ENCODE results near the gene EEF1AKMT3. TPM values are rescaled to one million over a fixed set of nuclear protein-coding genes. Genes with fewer than 3 reads are reported as not detected.

EEF1AKMT3 gene
- total and polyA plus RNA-seq, 2 of the 4 experiments (the other 2 are of a cell fraction), result 3.2 to 8.1 TPM

DNA sequence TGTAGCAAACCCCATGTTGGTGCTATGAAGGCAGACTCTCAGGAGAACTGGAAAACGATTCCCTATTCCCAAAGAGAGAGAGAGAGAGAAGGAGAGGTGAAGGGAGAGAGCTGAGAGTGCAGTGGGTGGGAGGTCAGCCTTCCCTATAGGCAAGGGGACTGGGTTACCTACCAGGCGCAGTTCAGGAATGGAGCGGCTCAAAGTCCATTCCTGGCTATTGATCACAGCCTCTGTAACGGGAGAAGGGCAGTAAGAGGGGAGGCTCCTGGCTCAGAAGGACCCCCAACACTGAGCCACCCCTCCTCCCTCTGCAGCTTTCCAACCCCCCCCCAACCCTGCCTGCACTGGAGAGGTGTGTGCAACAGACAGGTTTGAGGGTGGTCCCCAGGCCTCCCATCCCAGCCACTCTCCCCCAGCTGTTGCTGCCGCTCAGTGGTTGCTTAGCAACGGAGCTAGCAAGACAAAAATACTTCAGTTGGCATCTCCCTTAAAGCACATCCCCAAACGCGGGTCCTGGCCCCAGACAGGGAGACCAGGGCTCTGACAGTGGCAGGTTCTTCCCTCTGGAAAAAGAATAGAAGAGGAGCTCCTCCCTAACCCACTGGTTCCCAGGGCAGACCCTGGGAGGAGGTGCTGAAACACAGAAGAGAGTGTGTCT is 37.1 kb upstream of the EEF1AKMT3 start:
- Histone ChIP-seq H4K20me1 (ENCODE audit: insufficient read depth, low read length) (0 out of 2 replicates have a peak, but pooled peaks cover 10% of the 10 kb centered on the region), H3K79me1 (ENCODE audit: low read depth in 1 of 2, low read length in 2 of 2) (no peaks in the 10 kb centered on the region), H3K9me1 (ENCODE audit: insufficient read depth, low read length) (no peaks in the 10 kb centered on the region), H3K4me1 (ENCODE audit: control insufficient read depth, insufficient read depth, low read length) (0 out of 2 replicates have a peak, but pooled peaks cover 3% of the 10 kb centered on the region), H3K4ac (ENCODE audit: low read depth, low read length) (no peak overlapping the region), H3K4me3 (ENCODE audit: insufficient read depth, low read depth, low read length) (no peak overlapping the region), H2BK5ac (ENCODE audit: low read depth, low read length, poor library complexity, severe bottlenecking) (no peak overlapping the region), H3K27me3 (ENCODE audit: control insufficient read depth, insufficient read depth, low read length) (peaks cover 89% of the 10 kb centered on the region), H2AK5ac (ENCODE audit: low read depth, low read length) (no peak overlapping the region), H4K91ac (ENCODE audit: insufficient read depth, low read depth, low read length) (no peak overlapping the region), H3K14ac (replicated peaks; ENCODE audit: low read depth, low read length) (no peak overlapping the region), H2AK9ac (replicated peaks; ENCODE audit: low read depth, low read length, poor library complexity) (peak overlapping the region; percentile 67), H3K9me3 (ENCODE audit: control insufficient read depth, insufficient read depth, low read length) (peaks cover 2% of the 10 kb centered on the region; the same call in 1 of the 2 replicates), H2AFZ (replicated peaks; ENCODE audit: low read length, poor library complexity) (peak overlapping the region; percentile 79), H3K56ac (ENCODE audit: extremely low read depth, insufficient read depth, low read length) (no peak overlapping the region), H4K8ac (ENCODE audit: low read depth in 2 of 2, low read length in 2 of 2) (no peak overlapping the region), H3K18ac (ENCODE audit: low read depth, low read length) (no peak overlapping the region), H3K27ac (ENCODE audit: insufficient read depth, low read length) (no peak overlapping the region), H2BK120ac (ENCODE audit: low read depth, low read length) (no peak overlapping the region), H4K5ac (ENCODE audit: low read depth, low read length) (no peak overlapping the region), H3K36me3 (ENCODE audit: control insufficient read depth, insufficient read depth, low read length) (no peaks in the 10 kb centered on the region), H3K9ac (ENCODE audit: low read depth, low read length) (no peak overlapping the region), H3K4me2 (ENCODE audit: low read depth, low read length) (no peak overlapping the region), H2BK15ac (ENCODE audit: low read depth, low read length) (no peak overlapping the region), H3K23ac (ENCODE audit: low read depth, low read length) (peak overlapping the region; percentile 75; the same call in 1 of the 2 replicates), H2BK20ac (ENCODE audit: low read depth, low read length) (no peak overlapping the region)
- no CpG with 5 or more reads among the region's 8 CpGs for WGBS, 2 experiments (ENCODE audit: extremely low coverage in 2 of 2, insufficient read length in 1 of 2)
- TF ChIP-seq SMC3 (IDR thresholded peaks at IDR 0.05; ENCODE audit: low read depth, low read length), result no peak
- no peak for TF ChIP-seq BHLHE40 (IDR thresholded peaks at IDR 0.05; ENCODE audit: low read depth, low read length)
- TF ChIP-seq, protein P1, sequence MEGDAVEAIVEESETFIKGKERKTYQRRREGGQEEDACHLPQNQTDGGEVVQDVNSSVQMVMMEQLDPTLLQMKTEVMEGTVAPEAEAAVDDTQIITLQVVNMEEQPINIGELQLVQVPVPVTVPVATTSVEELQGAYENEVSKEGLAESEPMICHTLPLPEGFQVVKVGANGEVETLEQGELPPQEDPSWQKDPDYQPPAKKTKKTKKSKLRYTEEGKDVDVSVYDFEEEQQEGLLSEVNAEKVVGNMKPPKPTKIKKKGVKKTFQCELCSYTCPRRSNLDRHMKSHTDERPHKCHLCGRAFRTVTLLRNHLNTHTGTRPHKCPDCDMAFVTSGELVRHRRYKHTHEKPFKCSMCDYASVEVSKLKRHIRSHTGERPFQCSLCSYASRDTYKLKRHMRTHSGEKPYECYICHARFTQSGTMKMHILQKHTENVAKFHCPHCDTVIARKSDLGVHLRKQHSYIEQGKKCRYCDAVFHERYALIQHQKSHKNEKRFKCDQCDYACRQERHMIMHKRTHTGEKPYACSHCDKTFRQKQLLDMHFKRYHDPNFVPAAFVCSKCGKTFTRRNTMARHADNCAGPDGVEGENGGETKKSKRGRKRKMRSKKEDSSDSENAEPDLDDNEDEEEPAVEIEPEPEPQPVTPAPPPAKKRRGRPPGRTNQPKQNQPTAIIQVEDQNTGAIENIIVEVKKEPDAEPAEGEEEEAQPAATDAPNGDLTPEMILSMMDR (conservative IDR thresholded peaks at IDR 0.05; ENCODE audit: low read depth, low read length), result no peak
- no peak for TF ChIP-seq MXI1 (IDR thresholded peaks at IDR 0.05; ENCODE audit: borderline replicate concordance, low read depth, low read length)
- TF ChIP-seq POLR2A (IDR thresholded peaks at IDR 0.05; ENCODE audit: low read depth, low read length), result no peak
- no peak for TF ChIP-seq FOS (IDR thresholded peaks at IDR 0.05; ENCODE audit: low read depth, low read length)
- TF ChIP-seq MAFK (IDR thresholded peaks at IDR 0.05; ENCODE audit: low read depth, low read length), result no peak
- no peak for TF ChIP-seq RFX5 (IDR thresholded peaks at IDR 0.05; ENCODE audit: low read depth, low read length)
- TF ChIP-seq, protein P2, sequence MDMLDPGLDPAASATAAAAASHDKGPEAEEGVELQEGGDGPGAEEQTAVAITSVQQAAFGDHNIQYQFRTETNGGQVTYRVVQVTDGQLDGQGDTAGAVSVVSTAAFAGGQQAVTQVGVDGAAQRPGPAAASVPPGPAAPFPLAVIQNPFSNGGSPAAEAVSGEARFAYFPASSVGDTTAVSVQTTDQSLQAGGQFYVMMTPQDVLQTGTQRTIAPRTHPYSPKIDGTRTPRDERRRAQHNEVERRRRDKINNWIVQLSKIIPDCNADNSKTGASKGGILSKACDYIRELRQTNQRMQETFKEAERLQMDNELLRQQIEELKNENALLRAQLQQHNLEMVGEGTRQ (IDR thresholded peaks at IDR 0.05; ENCODE audit: low read depth, low read length), result no peak
- TF ChIP-seq NFE2L2 (IDR thresholded peaks at IDR 0.05; ENCODE audit: low read depth, low read length), result no peak
- no peak for DNase-seq
- CTCF ChIA-PET, result interaction anchor here (1.9 kb wide), 1 partner anchor 10 kb away, joined by 6 read pairs; the partner anchor contains the start of gene TSPAN31
- no peak; the same call in 1 of the 2 replicates for ATAC-seq (ENCODE audit: low read depth)
- POLR2A ChIA-PET (ENCODE audit: unreplicated experiment), result interaction anchor here (1.2 kb wide), 1 partner anchor 9 kb away, joined by 3 read pairs; no protein-coding TSS in a partner anchor
- in situ Hi-C loops (cut with MboI; ENCODE audit: low sequenced_read_pairs) (loop anchor here (10.0 kb wide), 1 partner anchor 151 kb away; no protein-coding TSS in a partner anchor), intact Hi-C loops (cut with micrococcal nuclease) (loop anchor here (5.0 kb wide), 1 partner anchor 153 kb away; no protein-coding TSS in a partner anchor), dilution Hi-C loops (cut with HindIII; ENCODE audit: low sequenced_read_pairs, unreplicated experiment) (no loop called here)
- BruUV-seq (replicated peaks), result no TSS peak
